Body of pancreas (tissue), 4 donors: ENCODE results near the gene COL26A1. TPM values are rescaled to one million over a fixed set of nuclear protein-coding genes. Genes with fewer than 3 reads are reported as not detected.
"Not testable (repeated sequence)": the region's sequence is repeated elsewhere in the genome, so short reads cannot be mapped to it uniquely, and the experiment has no call there.

ENCODE experiments used
- ATAC-seq: fragments of 150-250 bp; one replicate; pipeline ENCODE4 v1.9.1; 2016
- DNase-seq, 4 donors: peaks; one replicate each; pipeline ENCODE4 v3.0.0-alpha.2; 2019
- H3K27ac ChIP-seq, 4 donors: fragments of 200-600 bp; sonication (generic); 1 replicate in 3 of 4; 2 replicates in 1 of 4; pipeline versions ENCODE4 v1.5.1 to v1.6.1; 2016 to 2019; ENCODE audit warnings: mild to moderate bottlenecking in 1 of 4, mixed read lengths in 1 of 4, moderate library complexity in 1 of 4
- H3K27me3 ChIP-seq, 2 donors: fragments of 200-600 bp; sonication (generic); one replicate each; pipeline ENCODE4 v1.6.0; 2016; ENCODE audit warnings: mild to moderate bottlenecking in 1 of 2
- H3K36me3 ChIP-seq, 2 donors: fragments of 200-600 bp; sonication (generic); replicated peaks in 1 of 2; 2 replicates each; pipeline ENCODE4 v1.5.1; 2016; ENCODE audit warnings: low read depth in 2 of 2; ENCODE audit not compliant: insufficient read depth in 1 of 2
- H3K4me1 ChIP-seq: fragments of 200-600 bp; sonication (generic); one replicate; pipeline ENCODE4 v1.6.0; 2016
- H3K4me3 ChIP-seq, 2 donors: fragments of 200-600 bp; sonication (generic); 1 replicate in 1 of 2; 2 replicates in 1 of 2; pipeline ENCODE4 v1.5.1; 2016 to 2019
- H3K9me3 ChIP-seq, 3 donors: fragments of 200-600 bp; sonication (generic); 1 replicate in 2 of 3; 2 replicates in 1 of 3; pipeline ENCODE4 v1.5.1; 2016
- CTCF ChIP-seq, 7 experiments: fragments of 450-650 bp in 4 of 7; fragments of 200-600 bp in 3 of 7; sonication (generic) in 3 of 7; IDR thresholded peaks; one replicate each; pipeline ENCODE4 v1.5.1; 2016 to 2019; ENCODE audit warnings: antibody characterized with exemption in 7 of 7
- POLR2A ChIP-seq, 3 donors: fragments of 450-650 bp; IDR thresholded peaks; one replicate each; pipeline ENCODE4 v1.6.1; 2016; ENCODE audit warnings: antibody characterized with exemption in 3 of 3, mild to moderate bottlenecking in 2 of 3
- WGBS, 2 donors: methylation state at CpG; one replicate each; pipeline ENCODE4 v1.1.5; 2017; 5-methylcytosine and 5-hydroxymethylcytosine counted together
- intact Hi-C: fragments of 100-400 bp; cut with DNase I; formaldehyde crosslinking; loops from one replicate; pipeline ENCODE4 v1.15.1; 2023
- total RNA-seq, 2 donors: library from RNA; depleted of rRNA; stranded (reverse); fragments of >200 nt; gene quantifications; one replicate each; pipeline ENCODE4 v1.1.0, GENCODE V29; 2016

COL26A1 gene
- total RNA-seq, 2 donors from 2014 or later = 0.78 to 2.0 TPM

- Histone ChIP-seq H3K36me3 (no peaks in the 10 kb centered on the region), H3K9me3 (no peaks in the 10 kb centered on the region), H3K27ac (no peak overlapping the region), H3K4me3 (no peak overlapping the region), H3K27me3 (no peaks in the 10 kb centered on the region), H3K4me1 (no peaks in the 10 kb centered on the region)
- intact Hi-C loops = no loop called here
- TF ChIP-seq POLR2A (IDR thresholded peaks at IDR 0.05) (no peak), CTCF (IDR thresholded peaks at IDR 0.05) (no peak)
- 63 to 67% methylated on average over 16 to 23 of the region's 25 CpGs for WGBS, 2 donors
- ATAC-seq (no peak), DNase-seq (no peak)
These were observed 123.9 kb downstream of the COL26A1 start for GRCh38 chr7:101486433-101487104.

GRCh38 chr7:101487105-101487458, 124.4 kb downstream of the COL26A1 start:
- Histone ChIP-seq H3K9me3 (no peaks in the 10 kb centered on the region), H3K36me3 (no peaks in the 10 kb centered on the region), H3K27ac (no peak overlapping the region), H3K4me1 (no peaks in the 10 kb centered on the region), H3K27me3 (no peaks in the 10 kb centered on the region), H3K4me3 (no peak overlapping the region)
- 66 to 69% methylated on average over 2 to 4 of the region's 4 CpGs for WGBS, 2 donors
- intact Hi-C loops = no loop called here
- TF ChIP-seq POLR2A (IDR thresholded peaks at IDR 0.05) (no peak), CTCF (IDR thresholded peaks at IDR 0.05) (no peak)
- DNase-seq = no peak
- ATAC-seq = no peak

- Histone ChIP-seq H3K36me3 (no peaks in the 10 kb centered on the region), H3K4me1 (no peaks in the 10 kb centered on the region), H3K27me3 (no peaks in the 10 kb centered on the region), H3K9me3 (no peaks in the 10 kb centered on the region), H3K27ac (no peak overlapping the region), H3K4me3 (no peak overlapping the region)
- WGBS, 2 donors = 83 to 84% methylated on average over 6 to 7 of the region's 7 CpGs
- DNase-seq (no peak), ATAC-seq (no peak)
- TF ChIP-seq POLR2A (IDR thresholded peaks at IDR 0.05) (no peak), CTCF (IDR thresholded peaks at IDR 0.05) (no peak)
- intact Hi-C loops = no loop called here
These were observed 125.1 kb downstream of the COL26A1 start for GRCh38 chr7:101487753-101488152.

GRCh38 chr7:101488826-101489572, 126.3 kb downstream of the COL26A1 start:
- no peaks in the 10 kb centered on the region for H3K4me1 ChIP-seq
- WGBS, 2 donors = 20 to 32% methylated on average over 10 of the region's 10 CpGs
- no peaks in the 10 kb centered on the region for H3K36me3 ChIP-seq
- no peak overlapping the region for H3K27ac ChIP-seq
- H3K9me3 ChIP-seq = no peaks in the 10 kb centered on the region
- ATAC-seq (peak; percentile 47), DNase-seq (peak in 2 of 4 donors; percentile 7 to 22)
- no peaks in the 10 kb centered on the region for H3K27me3 ChIP-seq
- H3K4me3 ChIP-seq = no peak overlapping the region
- intact Hi-C loops = no loop called here
- TF ChIP-seq POLR2A (IDR thresholded peaks at IDR 0.05) (no peak), CTCF (IDR thresholded peaks at IDR 0.05) (no peak)

GRCh38 chr7:101490439-101490838, 127.8 kb downstream of the COL26A1 start:
- H3K9me3 ChIP-seq, ATAC-seq, DNase-seq, intact Hi-C loops, H3K27ac ChIP-seq, H3K27me3 ChIP-seq, H3K4me3 ChIP-seq, H3K36me3 ChIP-seq, H3K4me1 ChIP-seq: not testable (repeated sequence)
- 88 to 94% methylated on average over 9 of the region's 9 CpGs for WGBS, 2 donors

- DNase-seq, H3K4me3 ChIP-seq, H3K4me1 ChIP-seq, H3K27ac ChIP-seq, H3K36me3 ChIP-seq, intact Hi-C loops, ATAC-seq, H3K9me3 ChIP-seq, H3K27me3 ChIP-seq: not testable (repeated sequence)
- 90 to 97% methylated on average over 4 of the region's 4 CpGs for WGBS, 2 donors
These were observed 128.8 kb downstream of the COL26A1 start for GRCh38 chr7:101491442-101491841.
